Measurements from ENCODE around the gene TAPBPL. TPM values are rescaled to one million over a fixed set of nuclear protein-coding genes. Genes with fewer than 3 reads are reported as not detected.

Gene TAPBPL
- total and polyA plus RNA-seq, 2 of the 13 experiments (the other 11 are each of a cell fraction or from before 2014, with no cell fraction given), result 10.0 to 14.5 TPM

DNA sequence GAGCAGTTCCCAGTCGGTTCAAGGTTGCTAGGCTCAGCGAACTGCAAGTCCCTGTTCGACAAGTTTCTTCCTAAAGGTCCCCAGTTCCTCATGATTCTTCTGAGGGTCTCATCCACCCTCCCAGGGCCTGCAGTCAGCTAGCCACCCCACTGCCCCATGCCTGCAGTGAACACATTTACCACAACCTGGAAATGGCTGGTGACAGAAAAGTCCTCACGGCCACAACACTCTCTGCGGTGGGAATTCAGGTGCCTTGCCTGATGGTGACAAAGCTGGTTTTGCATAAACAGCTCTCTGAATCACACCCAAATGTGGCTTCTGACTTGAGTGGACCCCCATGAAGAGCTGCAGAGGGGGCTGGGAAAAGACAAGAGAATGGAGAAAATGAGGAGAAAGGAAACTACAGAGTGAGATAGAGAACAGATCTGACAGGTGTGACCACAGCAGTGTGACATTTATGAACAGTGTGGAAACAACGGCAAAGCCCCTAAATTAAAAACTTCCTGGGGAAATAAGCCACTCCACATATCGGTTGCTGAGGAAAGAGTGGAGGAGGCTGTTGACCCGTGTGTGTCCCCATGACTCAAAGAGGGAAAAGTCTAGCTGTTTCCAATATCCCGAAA, 8.4 kb upstream of the TAPBPL start (continued):
- TF ChIP-seq, protein P1, sequence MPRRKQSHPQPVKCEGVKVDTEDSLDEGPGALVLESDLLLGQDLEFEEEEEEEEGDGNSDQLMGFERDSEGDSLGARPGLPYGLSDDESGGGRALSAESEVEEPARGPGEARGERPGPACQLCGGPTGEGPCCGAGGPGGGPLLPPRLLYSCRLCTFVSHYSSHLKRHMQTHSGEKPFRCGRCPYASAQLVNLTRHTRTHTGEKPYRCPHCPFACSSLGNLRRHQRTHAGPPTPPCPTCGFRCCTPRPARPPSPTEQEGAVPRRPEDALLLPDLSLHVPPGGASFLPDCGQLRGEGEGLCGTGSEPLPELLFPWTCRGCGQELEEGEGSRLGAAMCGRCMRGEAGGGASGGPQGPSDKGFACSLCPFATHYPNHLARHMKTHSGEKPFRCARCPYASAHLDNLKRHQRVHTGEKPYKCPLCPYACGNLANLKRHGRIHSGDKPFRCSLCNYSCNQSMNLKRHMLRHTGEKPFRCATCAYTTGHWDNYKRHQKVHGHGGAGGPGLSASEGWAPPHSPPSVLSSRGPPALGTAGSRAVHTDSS (CRISPR knock-in tag; conservative IDR thresholded peaks at IDR 0.05), result no peak
- no peak for TF ChIP-seq MXD3 (CRISPR knock-in tag; IDR thresholded peaks at IDR 0.05)

GRCh38 chr12:6444031-6444430, 7.8 kb upstream of the TAPBPL start:
- Histone ChIP-seq H3K27me3 (ENCODE audit: control insufficient read depth in 1 of 2, insufficient read depth in 2 of 2, low read length in 2 of 2) (no peaks in the 10 kb centered on the region; a peak in 1 of 5 replicates), H3K4me3 (replicated peaks in 1 of 3; ENCODE audit: insufficient read depth in 1 of 3, low read depth in 2 of 3, low read length in 3 of 3) (no peak overlapping the region), H3K36me3 (replicated peaks in 1 of 2; ENCODE audit: control insufficient read depth in 1 of 2, insufficient read depth in 2 of 2, low read length in 2 of 2) (no peaks in the 10 kb centered on the region), H3K79me2 (ENCODE audit: insufficient read depth, low read length) (no peaks in the 10 kb centered on the region), H3K4me1 (ENCODE audit: insufficient read depth, low read length) (peaks cover 33% of the 10 kb centered on the region), H3K9ac (ENCODE audit: insufficient read depth, low read depth, low read length) (no peak overlapping the region), H4K20me1 (ENCODE audit: insufficient read depth, low read length) (no peaks in the 10 kb centered on the region), H2AFZ (ENCODE audit: low read length) (no peak overlapping the region), H3K9me3 (ENCODE audit: low read length) (no peaks in the 10 kb centered on the region), H3K27ac (ENCODE audit: extremely low read length, insufficient read depth, low read length) (no peak overlapping the region), H3K4me2 (ENCODE audit: low read depth, low read length) (no peak overlapping the region)
- WGBS (ENCODE audit: low lambda C conversion rate), result 68% methylated on average over 4 of the region's 4 CpGs
- no TSS peak for BruUV-seq (replicated peaks)
- DNase-seq (ENCODE audit: low spot score) (no peak), FAIRE-seq (no peak), ATAC-seq (no peak)
- ChIA-PET POLR2A (interaction anchor here (1.7 to 1.8 kb wide), 2 partner anchors 8 to 27 kb away, joined by 6 to 7 read pairs; partner anchors contain the start of genes TAPBPL and VAMP1), CTCF (ENCODE audit: low intra/inter-chr PET ratio, low total read pairs) (no interaction called here)
- in situ Hi-C loops (cut with HindIII; ENCODE audit: extremely low pct_ligation_motif_present, low pct_unique_long_range_greater_than_20kb) (no loop called here), intact Hi-C loops (cut with micrococcal nuclease; ENCODE audit: unreplicated experiment) (no loop called here)
- TF ChIP-seq ZNF841 (CRISPR knock-in tag; IDR thresholded peaks at IDR 0.05; ENCODE audit: borderline replicate concordance) (no peak), RCOR2 (CRISPR knock-in tag; IDR thresholded peaks at IDR 0.05) (no peak), SMAD9 (CRISPR knock-in tag; IDR thresholded peaks at IDR 0.05) (no peak), GABPA (IDR thresholded peaks at IDR 0.05; ENCODE audit: low read depth, low read length) (no peak), GABPA (CRISPR knock-in tag; IDR thresholded peaks at IDR 0.05; ENCODE audit: low read depth) (no peak), EZH2 (conservative IDR thresholded peaks at IDR 0.05; ENCODE audit: low read depth, low read length) (no peak), JUNB (CRISPR knock-in tag; IDR thresholded peaks at IDR 0.05; ENCODE audit: borderline replicate concordance) (no peak), ZNF790 (CRISPR knock-in tag; IDR thresholded peaks at IDR 0.05; ENCODE audit: borderline replicate concordance) (no peak), KDM6A (CRISPR knock-in tag; IDR thresholded peaks at IDR 0.05; ENCODE audit: low read depth) (no peak)
- TF ChIP-seq, protein P2, sequence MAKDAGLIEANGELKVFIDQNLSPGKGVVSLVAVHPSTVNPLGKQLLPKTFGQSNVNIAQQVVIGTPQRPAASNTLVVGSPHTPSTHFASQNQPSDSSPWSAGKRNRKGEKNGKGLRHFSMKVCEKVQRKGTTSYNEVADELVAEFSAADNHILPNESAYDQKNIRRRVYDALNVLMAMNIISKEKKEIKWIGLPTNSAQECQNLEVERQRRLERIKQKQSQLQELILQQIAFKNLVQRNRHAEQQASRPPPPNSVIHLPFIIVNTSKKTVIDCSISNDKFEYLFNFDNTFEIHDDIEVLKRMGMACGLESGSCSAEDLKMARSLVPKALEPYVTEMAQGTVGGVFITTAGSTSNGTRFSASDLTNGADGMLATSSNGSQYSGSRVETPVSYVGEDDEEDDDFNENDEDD (CRISPR knock-in tag; IDR thresholded peaks at IDR 0.05; ENCODE audit: borderline replicate concordance), result no peak
- TF ChIP-seq, protein P3, sequence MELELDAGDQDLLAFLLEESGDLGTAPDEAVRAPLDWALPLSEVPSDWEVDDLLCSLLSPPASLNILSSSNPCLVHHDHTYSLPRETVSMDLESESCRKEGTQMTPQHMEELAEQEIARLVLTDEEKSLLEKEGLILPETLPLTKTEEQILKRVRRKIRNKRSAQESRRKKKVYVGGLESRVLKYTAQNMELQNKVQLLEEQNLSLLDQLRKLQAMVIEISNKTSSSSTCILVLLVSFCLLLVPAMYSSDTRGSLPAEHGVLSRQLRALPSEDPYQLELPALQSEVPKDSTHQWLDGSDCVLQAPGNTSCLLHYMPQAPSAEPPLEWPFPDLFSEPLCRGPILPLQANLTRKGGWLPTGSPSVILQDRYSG (CRISPR knock-in tag; IDR thresholded peaks at IDR 0.05), result no peak
- TF ChIP-seq, protein P4, sequence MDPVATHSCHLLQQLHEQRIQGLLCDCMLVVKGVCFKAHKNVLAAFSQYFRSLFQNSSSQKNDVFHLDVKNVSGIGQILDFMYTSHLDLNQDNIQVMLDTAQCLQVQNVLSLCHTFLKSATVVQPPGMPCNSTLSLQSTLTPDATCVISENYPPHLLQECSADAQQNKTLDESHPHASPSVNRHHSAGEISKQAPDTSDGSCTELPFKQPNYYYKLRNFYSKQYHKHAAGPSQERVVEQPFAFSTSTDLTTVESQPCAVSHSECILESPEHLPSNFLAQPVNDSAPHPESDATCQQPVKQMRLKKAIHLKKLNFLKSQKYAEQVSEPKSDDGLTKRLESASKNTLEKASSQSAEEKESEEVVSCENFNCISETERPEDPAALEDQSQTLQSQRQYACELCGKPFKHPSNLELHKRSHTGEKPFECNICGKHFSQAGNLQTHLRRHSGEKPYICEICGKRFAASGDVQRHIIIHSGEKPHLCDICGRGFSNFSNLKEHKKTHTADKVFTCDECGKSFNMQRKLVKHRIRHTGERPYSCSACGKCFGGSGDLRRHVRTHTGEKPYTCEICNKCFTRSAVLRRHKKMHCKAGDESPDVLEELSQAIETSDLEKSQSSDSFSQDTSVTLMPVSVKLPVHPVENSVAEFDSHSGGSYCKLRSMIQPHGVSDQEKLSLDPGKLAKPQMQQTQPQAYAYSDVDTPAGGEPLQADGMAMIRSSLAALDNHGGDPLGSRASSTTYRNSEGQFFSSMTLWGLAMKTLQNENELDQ (CRISPR knock-in tag; IDR thresholded peaks at IDR 0.05; ENCODE audit: borderline replicate concordance), result no peak

Measured in HepG2 (cell line).